Ishikawa (cell line): Measurements from ENCODE around the gene PRKCE.

ENCODE experiments used
- EP300 ChIP-seq: IDR thresholded peaks from 2 replicates; pipeline ENCODE4 v1.6.1; 2012; ENCODE audit warnings: borderline replicate concordance
- FOXM1 ChIP-seq: IDR thresholded peaks from 2 replicates; pipeline ENCODE4 v1.6.1; 2012; ENCODE audit warnings: low read depth, borderline replicate concordance

GRCh38 chr2:45649462-45649857 lies 2.0 kb upstream of the PRKCE start:
- TF ChIP-seq EP300 (no peak), FOXM1 (no peak)
